HG03378 (cell line): ENCODE measurements around the gene CDH20.
A peak's percentile ranks its signal among the peaks of the same experiment; 100 is the strongest.

Source experiments
- ATAC-seq: cut with Tn5 transposase; IDR thresholded peaks from one replicate; pipeline ENCODE4 v1.9.1; 2021; ENCODE audit warnings: mild to moderate bottlenecking, moderate library complexity; ENCODE audit not compliant: unreplicated experiment

Gene CDH20

GRCh38 chr18:61420218-61420885, 87.1 kb downstream of the CDH20 start:
- ATAC-seq, result no peak

GRCh38 chr18:61426492-61427053, 93.3 kb downstream of the CDH20 start:
- ATAC-seq, result no peak

GRCh38 chr18:61428266-61428665, 95.0 kb downstream of the CDH20 start:
- ATAC-seq, result no peak

GRCh38 chr18:61432590-61432989, 99.4 kb downstream of the CDH20 start:
- ATAC-seq, result no peak

- peak; percentile 91 for ATAC-seq
Observed at GRCh38 chr18:61435064-61435652, 101.9 kb downstream of the CDH20 start.

GRCh38 chr18:61443081-61443725, 110.0 kb downstream of the CDH20 start:
- ATAC-seq, result no peak

- peak; percentile 97 for ATAC-seq
Observed at GRCh38 chr18:61448316-61448715, 115.1 kb downstream of the CDH20 start.

- no peak for ATAC-seq
Observed at GRCh38 chr18:61459896-61460648, 126.8 kb downstream of the CDH20 start.

GRCh38 chr18:61464551-61465142, 131.4 kb downstream of the CDH20 start:
- ATAC-seq, result no peak

GRCh38 chr18:61466736-61467135, 133.5 kb downstream of the CDH20 start:
- no peak for ATAC-seq

GRCh38 chr18:61470031-61470674, 136.9 kb downstream of the CDH20 start:
- no peak for ATAC-seq

- no peak for ATAC-seq
Observed at GRCh38 chr18:61471541-61471940, 138.3 kb downstream of the CDH20 start.

GRCh38 chr18:61471942-61472341, 138.7 kb downstream of the CDH20 start:
- ATAC-seq, result no peak

GRCh38 chr18:61474341-61474740, 141.1 kb downstream of the CDH20 start:
- ATAC-seq, result no peak

GRCh38 chr18:61474918-61475317, 141.7 kb downstream of the CDH20 start:
- ATAC-seq, result no peak

- ATAC-seq, result no peak
Observed at GRCh38 chr18:61475931-61476330, 142.7 kb downstream of the CDH20 start.

- ATAC-seq, result no peak
Observed at GRCh38 chr18:61489334-61489733, 156.1 kb downstream of the CDH20 start.

- no peak for ATAC-seq
Observed at GRCh38 chr18:61496374-61496773, 163.1 kb downstream of the CDH20 start.

GRCh38 chr18:61497422-61497821, 164.2 kb downstream of the CDH20 start:
- no peak for ATAC-seq

GRCh38 chr18:61502472-61502871, 169.2 kb downstream of the CDH20 start:
- peak; percentile 64 for ATAC-seq
